ENCODE data around the gene TRH. TPM values are rescaled to one million over a fixed set of nuclear protein-coding genes. Genes with fewer than 3 reads are reported as not detected.

TRH gene
- total RNA-seq, 4 donors from 2014 or later = not detected

GRCh38 chr3:129965937-129966336 is 8.6 kb upstream of the TRH start:
- DNase-seq (ENCODE audit: low spot score in 2 of 2) = no peak
- 90% methylated on average over 2 of the region's 2 CpGs for WGBS
- Histone ChIP-seq H3K4me1 (no peaks in the 10 kb centered on the region), H3K36me3 (no peaks in the 10 kb centered on the region), H3K27ac (no peak overlapping the region), H3K9me3 (no peaks in the 10 kb centered on the region), H3K4me3 (no peak overlapping the region), H3K27me3 (no peaks in the 10 kb centered on the region)
- TF ChIP-seq, protein P1, sequence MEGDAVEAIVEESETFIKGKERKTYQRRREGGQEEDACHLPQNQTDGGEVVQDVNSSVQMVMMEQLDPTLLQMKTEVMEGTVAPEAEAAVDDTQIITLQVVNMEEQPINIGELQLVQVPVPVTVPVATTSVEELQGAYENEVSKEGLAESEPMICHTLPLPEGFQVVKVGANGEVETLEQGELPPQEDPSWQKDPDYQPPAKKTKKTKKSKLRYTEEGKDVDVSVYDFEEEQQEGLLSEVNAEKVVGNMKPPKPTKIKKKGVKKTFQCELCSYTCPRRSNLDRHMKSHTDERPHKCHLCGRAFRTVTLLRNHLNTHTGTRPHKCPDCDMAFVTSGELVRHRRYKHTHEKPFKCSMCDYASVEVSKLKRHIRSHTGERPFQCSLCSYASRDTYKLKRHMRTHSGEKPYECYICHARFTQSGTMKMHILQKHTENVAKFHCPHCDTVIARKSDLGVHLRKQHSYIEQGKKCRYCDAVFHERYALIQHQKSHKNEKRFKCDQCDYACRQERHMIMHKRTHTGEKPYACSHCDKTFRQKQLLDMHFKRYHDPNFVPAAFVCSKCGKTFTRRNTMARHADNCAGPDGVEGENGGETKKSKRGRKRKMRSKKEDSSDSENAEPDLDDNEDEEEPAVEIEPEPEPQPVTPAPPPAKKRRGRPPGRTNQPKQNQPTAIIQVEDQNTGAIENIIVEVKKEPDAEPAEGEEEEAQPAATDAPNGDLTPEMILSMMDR (IDR thresholded peaks at IDR 0.05) = no peak
- TF ChIP-seq EP300 (IDR thresholded peaks at IDR 0.05) = no peak

DNA sequence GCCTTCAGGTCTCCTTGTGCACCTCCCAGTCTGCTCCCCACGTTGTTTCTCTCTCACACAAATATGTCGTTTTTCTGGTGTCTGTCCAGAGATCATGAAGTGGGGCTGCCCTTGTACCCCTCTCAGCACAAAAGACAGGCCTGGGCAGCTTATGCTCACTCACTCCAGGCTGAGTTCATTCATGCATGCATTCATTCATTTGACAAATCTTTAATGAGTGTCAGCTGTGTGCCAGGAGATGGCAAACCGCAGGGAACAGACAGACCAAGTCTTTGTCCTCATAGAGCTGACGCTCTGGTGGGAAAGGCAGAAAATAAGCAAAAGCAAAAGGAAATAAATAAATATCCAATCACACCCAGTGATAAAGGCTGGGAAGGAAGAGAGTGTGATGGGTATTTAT is 7.6 kb upstream of the TRH start:
- H3K4me1 ChIP-seq = no peaks in the 10 kb centered on the region
- WGBS = 51% methylated on average over 4 of the region's 4 CpGs
- H3K9me3 ChIP-seq = no peaks in the 10 kb centered on the region
- no peak for DNase-seq (ENCODE audit: low spot score in 2 of 2)
- TF ChIP-seq POLR2AphosphoS5 (IDR thresholded peaks at IDR 0.05) (no peak), POLR2A (IDR thresholded peaks at IDR 0.05) (no peak), EP300 (IDR thresholded peaks at IDR 0.05) (no peak)
- TF ChIP-seq, protein P1 (IDR thresholded peaks at IDR 0.05) = no peak
- H3K36me3 ChIP-seq = no peaks in the 10 kb centered on the region
- no peak overlapping the region for H3K4me3 ChIP-seq
- H3K27ac ChIP-seq = no peak overlapping the region
- no peaks in the 10 kb centered on the region for H3K27me3 ChIP-seq

- Histone ChIP-seq H3K4me3 (no peak overlapping the region), H3K4me1 (no peaks in the 10 kb centered on the region), H3K9me3 (no peaks in the 10 kb centered on the region), H3K27ac (no peak overlapping the region), H3K27me3 (no peaks in the 10 kb centered on the region), H3K36me3 (no peaks in the 10 kb centered on the region)
- 77% methylated on average over 5 of the region's 5 CpGs for WGBS
- DNase-seq (ENCODE audit: low spot score in 2 of 2) = no peak
- no peak for TF ChIP-seq EP300 (IDR thresholded peaks at IDR 0.05)
- no peak for TF ChIP-seq POLR2A (IDR thresholded peaks at IDR 0.05)
- TF ChIP-seq, protein P1 (IDR thresholded peaks at IDR 0.05) = no peak
- no peak for TF ChIP-seq POLR2AphosphoS5 (IDR thresholded peaks at IDR 0.05)
Observed at GRCh38 chr3:129967761-129968160, 6.8 kb upstream of the TRH start.

DNA sequence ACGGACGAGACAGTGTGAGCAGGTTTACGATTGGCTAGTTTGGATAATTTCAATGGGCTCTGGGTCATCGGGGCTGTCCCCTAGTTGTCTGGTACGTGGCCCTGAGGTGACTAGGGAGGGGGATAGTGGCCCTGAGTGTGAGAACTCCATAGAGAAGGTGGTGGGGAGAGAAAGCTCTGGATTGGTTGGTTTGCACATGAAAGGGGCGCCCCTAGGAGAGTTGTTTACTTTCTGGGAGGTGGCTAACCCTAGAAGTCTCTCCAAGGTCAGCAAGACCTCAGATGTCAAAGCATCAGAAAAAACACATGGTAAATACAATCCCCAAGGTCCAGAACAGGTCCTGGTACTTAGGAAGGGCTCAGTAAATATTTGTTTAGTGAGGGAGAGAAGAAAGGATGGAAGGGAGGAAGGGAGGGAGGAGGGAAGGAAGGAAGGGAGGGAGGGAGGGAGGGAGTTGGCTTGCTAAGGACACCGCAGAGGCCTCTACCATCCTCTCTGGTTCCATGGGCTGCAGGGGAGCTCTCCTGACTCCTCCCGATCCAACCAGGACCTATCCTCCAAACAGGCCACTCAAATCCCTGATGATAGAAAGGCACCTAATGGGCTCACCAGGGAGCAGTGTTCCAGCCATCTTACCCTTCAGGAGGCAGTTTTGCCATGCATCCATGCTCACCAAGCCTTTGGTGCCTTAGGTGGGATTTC is 3.0 kb upstream of the TRH start:
- Histone ChIP-seq H3K36me3 (no peaks in the 10 kb centered on the region), H3K4me3 (no peak overlapping the region), H3K4me1 (peaks cover 19% of the 10 kb centered on the region), H3K9me3 (no peaks in the 10 kb centered on the region), H3K27me3 (peaks cover 36% of the 10 kb centered on the region), H3K27ac (no peak overlapping the region)
- 62% methylated on average over 8 of the region's 8 CpGs for WGBS
- no peak for DNase-seq (ENCODE audit: low spot score in 2 of 2)
- TF ChIP-seq POLR2AphosphoS5 (IDR thresholded peaks at IDR 0.05) (no peak), EP300 (IDR thresholded peaks at IDR 0.05) (no peak), POLR2A (IDR thresholded peaks at IDR 0.05) (no peak)
- TF ChIP-seq, protein P1 (IDR thresholded peaks at IDR 0.05) = no peak

- WGBS = 87% methylated on average over 2 of the region's 2 CpGs
- peaks cover 44% of the 10 kb centered on the region for H3K27me3 ChIP-seq
- TF ChIP-seq POLR2AphosphoS5 (IDR thresholded peaks at IDR 0.05) (no peak), POLR2A (IDR thresholded peaks at IDR 0.05) (no peak), EP300 (IDR thresholded peaks at IDR 0.05) (no peak)
- TF ChIP-seq, protein P1 (IDR thresholded peaks at IDR 0.05) = no peak
Observed at GRCh38 chr3:129972301-129972700, 2.2 kb upstream of the TRH start.

More at GRCh38 chr3:129972301-129972700, 2.2 kb upstream of the TRH start:
- DNase-seq (ENCODE audit: low spot score in 2 of 2) = no peak
- H3K4me1 ChIP-seq = peaks cover 19% of the 10 kb centered on the region
- no peaks in the 10 kb centered on the region for H3K36me3 ChIP-seq
- no peaks in the 10 kb centered on the region for H3K9me3 ChIP-seq
- H3K4me3 ChIP-seq = no peak overlapping the region
- no peak overlapping the region for H3K27ac ChIP-seq
